ENCODE results near the gene ZNF684.
"Not testable (repeated sequence)": the region's sequence is repeated elsewhere in the genome, so short reads cannot be mapped to it uniquely, and the experiment has no call there.

DNA sequence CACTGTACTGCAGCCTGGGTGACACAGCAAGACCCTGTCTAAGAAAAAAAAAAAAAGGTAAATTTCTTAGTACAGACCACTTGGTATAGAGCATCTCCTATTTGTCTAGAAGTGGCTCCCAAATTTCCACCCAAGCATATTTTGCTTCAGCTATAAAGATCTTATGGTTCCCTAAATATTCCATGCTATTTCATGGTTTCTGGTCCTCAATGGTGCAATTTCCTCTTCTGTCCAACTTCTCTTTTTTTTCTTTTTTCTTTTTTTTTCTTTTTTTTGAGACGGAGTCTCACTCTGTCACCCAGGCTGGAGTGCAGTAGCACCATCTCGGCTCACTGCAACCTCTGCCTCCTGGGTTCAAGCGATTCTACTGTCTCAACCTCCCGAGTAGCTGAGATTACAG is 28.8 kb upstream of the ZNF684 start:
- TF ChIP-seq POLR2A, EP300 (IDR thresholded peaks at IDR 0.05): not testable (repeated sequence)
- TF ChIP-seq, protein P1, sequence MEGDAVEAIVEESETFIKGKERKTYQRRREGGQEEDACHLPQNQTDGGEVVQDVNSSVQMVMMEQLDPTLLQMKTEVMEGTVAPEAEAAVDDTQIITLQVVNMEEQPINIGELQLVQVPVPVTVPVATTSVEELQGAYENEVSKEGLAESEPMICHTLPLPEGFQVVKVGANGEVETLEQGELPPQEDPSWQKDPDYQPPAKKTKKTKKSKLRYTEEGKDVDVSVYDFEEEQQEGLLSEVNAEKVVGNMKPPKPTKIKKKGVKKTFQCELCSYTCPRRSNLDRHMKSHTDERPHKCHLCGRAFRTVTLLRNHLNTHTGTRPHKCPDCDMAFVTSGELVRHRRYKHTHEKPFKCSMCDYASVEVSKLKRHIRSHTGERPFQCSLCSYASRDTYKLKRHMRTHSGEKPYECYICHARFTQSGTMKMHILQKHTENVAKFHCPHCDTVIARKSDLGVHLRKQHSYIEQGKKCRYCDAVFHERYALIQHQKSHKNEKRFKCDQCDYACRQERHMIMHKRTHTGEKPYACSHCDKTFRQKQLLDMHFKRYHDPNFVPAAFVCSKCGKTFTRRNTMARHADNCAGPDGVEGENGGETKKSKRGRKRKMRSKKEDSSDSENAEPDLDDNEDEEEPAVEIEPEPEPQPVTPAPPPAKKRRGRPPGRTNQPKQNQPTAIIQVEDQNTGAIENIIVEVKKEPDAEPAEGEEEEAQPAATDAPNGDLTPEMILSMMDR (IDR thresholded peaks at IDR 0.05) = not testable (repeated sequence)

Measured in tibial nerve (tissue), 4 donors.